SK-N-SH (cell line): ENCODE data around the gene GABRB3. TPM values are rescaled to one million over a fixed set of nuclear protein-coding genes. Genes with fewer than 3 reads are reported as not detected.

ENCODE experiments used
- CTCF ChIA-PET: fragments of 300-600, 350-600 bp; formaldehyde crosslinking; extraction: SDS; loops from one replicate; lab custom pipeline; 2021; lab: Yijun Ruan, JAX
- POLR2A ChIA-PET: fragments of 350-600 bp; sonication (Branson Sonifier 250); formaldehyde crosslinking; extraction: SDS; loops from one replicate; lab custom pipeline; 2020; ENCODE audit warnings: antibody characterized with exemption, inconsistent platforms; lab: Yijun Ruan, JAX
- DNase-seq: peaks from one replicate; pipeline ENCODE4 v3.0.0; 2012
- H2AFZ ChIP-seq: fragments of 200-600 bp; sonication (generic); 2 replicates; pipeline ENCODE4 v1.8.1; 2016; ENCODE audit warnings: antibody characterized with exemption, mild to moderate bottlenecking, low read depth
- H3F3A ChIP-seq: fragments of 200-600 bp; sonication (generic); replicated peaks from 2 replicates; pipeline ENCODE3; 2016; ENCODE audit warnings: antibody characterized with exemption, mild to moderate bottlenecking; ENCODE audit not compliant: insufficient read depth
- H3K27ac ChIP-seq, 2 experiments: fragments of 200-500 bp in 1 of 2; fragments of 200-600 bp in 1 of 2; sonication (Bioruptor generic) in 1 of 2; sonication (generic), shearing (Covaris generic) in 1 of 2; 2 replicates each; pipeline versions ENCODE4 v1.5.1 to v1.6.1; 2014 to 2016; ENCODE audit warnings: low read depth in 2 of 2, inconsistent platforms in 1 of 2, low read length in 1 of 2, mild to moderate bottlenecking in 1 of 2, mixed read lengths in 1 of 2
- H3K27me3 ChIP-seq: fragments of 200-600 bp; sonication (generic), shearing (Covaris generic); 2 replicates; pipeline ENCODE4 v1.6.1; 2016; ENCODE audit warnings: mixed run types; ENCODE audit not compliant: insufficient read depth
- H3K36me3 ChIP-seq, 2 experiments: fragments of 200-500 bp in 1 of 2; fragments of 200-600 bp in 1 of 2; sonication (Bioruptor generic) in 1 of 2; sonication (generic) in 1 of 2; replicated peaks in 1 of 2; 2 replicates each; pipeline versions ENCODE3 to v1.5.1; 2014 to 2016; ENCODE audit warnings: low read length in 1 of 2, mild to moderate bottlenecking in 1 of 2; ENCODE audit not compliant: insufficient read depth in 2 of 2, control insufficient read depth in 1 of 2
- H3K4me1 ChIP-seq, 2 experiments: fragments of 200-500 bp in 1 of 2; fragments of 200-600 bp in 1 of 2; sonication (Bioruptor generic) in 1 of 2; sonication (generic), shearing (Covaris generic) in 1 of 2; 2 replicates each; pipeline versions ENCODE4 v1.5.1 to v1.6.1; 2014 to 2016; ENCODE audit warnings: low read depth in 1 of 2, low read length in 1 of 2, mixed run types in 1 of 2; ENCODE audit not compliant: insufficient read depth in 2 of 2, control insufficient read depth in 1 of 2
- H3K4me2 ChIP-seq: fragments of 200-600 bp; sonication (generic), shearing (Covaris generic); 2 replicates; pipeline ENCODE4 v1.6.1; 2017; ENCODE audit warnings: mixed run types
- H3K4me3 ChIP-seq, 2 experiments: fragments of 200-500 bp in 1 of 2; fragments of 200-600 bp in 1 of 2; sonication (Bioruptor generic) in 1 of 2; sonication (generic), shearing (Covaris generic) in 1 of 2; 2 replicates each; pipeline versions ENCODE4 v1.5.1 to v1.8.1; 2014 to 2016; ENCODE audit warnings: low read depth in 2 of 2, inconsistent platforms in 1 of 2, low read length in 1 of 2, mild to moderate bottlenecking in 1 of 2, mixed read lengths in 1 of 2, moderate library complexity in 1 of 2
- H3K79me2 ChIP-seq: fragments of 200-600 bp; sonication (generic); 2 replicates; pipeline ENCODE4 v1.8.1; 2017; ENCODE audit warnings: mild to moderate bottlenecking; ENCODE audit not compliant: insufficient read depth
- H3K9ac ChIP-seq: fragments of 200-600 bp; sonication (generic); 2 replicates; pipeline ENCODE4 v1.6.1; 2017; ENCODE audit warnings: mixed run types
- H3K9me2 ChIP-seq: fragments of 200-600 bp; sonication (generic); 2 replicates; pipeline ENCODE4 v1.6.1; 2017; ENCODE audit warnings: mixed run types
- H3K9me3 ChIP-seq: fragments of 200-600 bp; sonication (generic); 2 replicates; pipeline ENCODE4 v1.6.1; 2017; ENCODE audit warnings: mixed run types, mild to moderate bottlenecking, moderate library complexity
- H4K20me1 ChIP-seq: fragments of 200-600 bp; sonication (generic); 2 replicates; pipeline ENCODE4 v1.6.1; 2017; ENCODE audit warnings: mild to moderate bottlenecking, mixed run types; ENCODE audit not compliant: insufficient read depth
- CHD2 ChIP-seq: fragments of 150-350 bp; IDR thresholded peaks from 2 replicates; pipeline ENCODE4 v1.6.1; 2018; ENCODE audit warnings: low read length; ENCODE audit not compliant: partially characterized antibody
- CTCF ChIP-seq: fragments of 200-600 bp; sonication (generic); IDR thresholded peaks from 2 replicates; pipeline ENCODE4 v1.6.1; 2017; ENCODE audit warnings: antibody characterized with exemption, mild to moderate bottlenecking, moderate library complexity
- EP300 ChIP-seq, 2 experiments: IDR thresholded peaks; 2 replicates each; pipeline versions ENCODE4 v1.4.0 to v1.6.1; 2012; ENCODE audit warnings: borderline replicate concordance in 1 of 2, low read depth in 1 of 2, low read length in 1 of 2
- FOXJ3 ChIP-seq: sonication (generic); formaldehyde crosslinking; IDR thresholded peaks from 2 replicates; pipeline ENCODE4 v1.5.1; 2020; ENCODE audit warnings: mild to moderate bottlenecking, missing genetic modification reagents
- JUND ChIP-seq: IDR thresholded peaks from 2 replicates; pipeline ENCODE4 v1.4.0; 2012
- MEF2A ChIP-seq: IDR thresholded peaks from 2 replicates; pipeline ENCODE4 v1.4.0; 2012; ENCODE audit warnings: low read depth, borderline replicate concordance
- MXI1 ChIP-seq: IDR thresholded peaks from 2 replicates; pipeline ENCODE4 v1.6.1; 2012; ENCODE audit warnings: mild to moderate bottlenecking, low read depth, low read length, improper control_type of control experiment
- NFIC ChIP-seq: IDR thresholded peaks from 2 replicates; pipeline ENCODE4 v1.4.0; 2012; ENCODE audit warnings: borderline replicate concordance
- NRF1 ChIP-seq: IDR thresholded peaks from 2 replicates; pipeline ENCODE4 v1.6.1; 2012; ENCODE audit warnings: low read depth, mild to moderate bottlenecking, low read length
- POLR2AphosphoS5 ChIP-seq: IDR thresholded peaks from 2 replicates; pipeline ENCODE4 v1.6.1; 2012; ENCODE audit warnings: low read depth, low read length
- RAD21 ChIP-seq: IDR thresholded peaks from 2 replicates; pipeline ENCODE4 v1.6.1; 2012; ENCODE audit warnings: mild to moderate bottlenecking, low read length
- RCOR1 ChIP-seq: fragments of 150-350 bp; IDR thresholded peaks from 2 replicates; pipeline ENCODE4 v1.6.1; 2017; ENCODE audit warnings: antibody characterized with exemption, low read length
- RFX5 ChIP-seq: IDR thresholded peaks from 2 replicates; pipeline ENCODE4 v1.6.1; 2012; ENCODE audit warnings: mild to moderate bottlenecking, improper control_type of control experiment, low read length
- SIN3A ChIP-seq: IDR thresholded peaks from 2 replicates; pipeline ENCODE4 v1.6.1; 2012; ENCODE audit warnings: low read depth, mild to moderate bottlenecking, low read length, moderate library complexity, borderline replicate concordance
- USF2 ChIP-seq: fragments of 150-350 bp; IDR thresholded peaks from 2 replicates; pipeline ENCODE4 v1.6.1; 2017; ENCODE audit warnings: antibody characterized with exemption, low read length, low read depth, borderline replicate concordance
- YY1 ChIP-seq: IDR thresholded peaks from 2 replicates; pipeline ENCODE4 v1.4.0; 2012; ENCODE audit warnings: low read depth, mild to moderate bottlenecking
- WGBS: methylation state at CpG from one replicate; pipeline ENCODE4 v1.1.6; 2017; ENCODE audit warnings: low lambda C conversion rate; 5-methylcytosine and 5-hydroxymethylcytosine counted together
- polyA plus RNA-seq, 3 experiments: library from polyadenylated mRNA; depleted of rRNA; stranded (reverse); fragments of >200 nt; gene quantifications; 2 replicates each; pipeline ENCODE4 v1.2.3, GENCODE V29; 2012
- TF ChIP-seq, protein P1 (sequence below): IDR thresholded peaks from 2 replicates; pipeline ENCODE4 v1.6.1; 2012; ENCODE audit warnings: mild to moderate bottlenecking, low read depth, low read length, moderate library complexity
- TF ChIP-seq, protein P2 (sequence below): IDR thresholded peaks from 2 replicates; pipeline ENCODE4 v1.4.0; 2012; ENCODE audit warnings: low read depth, borderline replicate concordance

Gene GABRB3
- polyA plus RNA-seq, 1 of the 3 experiments (the other 2 are of a cell fraction): 0.10 TPM

- DNase-seq: no peak
- ChIA-PET CTCF (no interaction called here), POLR2A (no interaction called here)
- no peaks in the 10 kb centered on the region for H3K36me3 ChIP-seq
- H3F3A ChIP-seq: no peaks in the 10 kb centered on the region
- H4K20me1 ChIP-seq: no peaks in the 10 kb centered on the region
- H3K4me2 ChIP-seq: no peak overlapping the region
- no peak overlapping the region for H3K27ac ChIP-seq
- H2AFZ ChIP-seq: no peak overlapping the region
- H3K9me2 ChIP-seq: no peaks in the 10 kb centered on the region
- no peak overlapping the region for H3K4me3 ChIP-seq
- no peaks in the 10 kb centered on the region for H3K79me2 ChIP-seq
- 80% methylated on average over 18 of the region's 32 CpGs for WGBS
- H3K9ac ChIP-seq: no peak overlapping the region
- H3K9me3 ChIP-seq: no peaks in the 10 kb centered on the region
- H3K4me1 ChIP-seq: peaks cover 0 to 6% of the 10 kb centered on the region in 2 experiments; a peak in 1 of 4 replicates
- no peaks in the 10 kb centered on the region for H3K27me3 ChIP-seq
- TF ChIP-seq MEF2A: no peak
- no peak for TF ChIP-seq CTCF
- TF ChIP-seq SIN3A: no peak
- TF ChIP-seq, protein P1, sequence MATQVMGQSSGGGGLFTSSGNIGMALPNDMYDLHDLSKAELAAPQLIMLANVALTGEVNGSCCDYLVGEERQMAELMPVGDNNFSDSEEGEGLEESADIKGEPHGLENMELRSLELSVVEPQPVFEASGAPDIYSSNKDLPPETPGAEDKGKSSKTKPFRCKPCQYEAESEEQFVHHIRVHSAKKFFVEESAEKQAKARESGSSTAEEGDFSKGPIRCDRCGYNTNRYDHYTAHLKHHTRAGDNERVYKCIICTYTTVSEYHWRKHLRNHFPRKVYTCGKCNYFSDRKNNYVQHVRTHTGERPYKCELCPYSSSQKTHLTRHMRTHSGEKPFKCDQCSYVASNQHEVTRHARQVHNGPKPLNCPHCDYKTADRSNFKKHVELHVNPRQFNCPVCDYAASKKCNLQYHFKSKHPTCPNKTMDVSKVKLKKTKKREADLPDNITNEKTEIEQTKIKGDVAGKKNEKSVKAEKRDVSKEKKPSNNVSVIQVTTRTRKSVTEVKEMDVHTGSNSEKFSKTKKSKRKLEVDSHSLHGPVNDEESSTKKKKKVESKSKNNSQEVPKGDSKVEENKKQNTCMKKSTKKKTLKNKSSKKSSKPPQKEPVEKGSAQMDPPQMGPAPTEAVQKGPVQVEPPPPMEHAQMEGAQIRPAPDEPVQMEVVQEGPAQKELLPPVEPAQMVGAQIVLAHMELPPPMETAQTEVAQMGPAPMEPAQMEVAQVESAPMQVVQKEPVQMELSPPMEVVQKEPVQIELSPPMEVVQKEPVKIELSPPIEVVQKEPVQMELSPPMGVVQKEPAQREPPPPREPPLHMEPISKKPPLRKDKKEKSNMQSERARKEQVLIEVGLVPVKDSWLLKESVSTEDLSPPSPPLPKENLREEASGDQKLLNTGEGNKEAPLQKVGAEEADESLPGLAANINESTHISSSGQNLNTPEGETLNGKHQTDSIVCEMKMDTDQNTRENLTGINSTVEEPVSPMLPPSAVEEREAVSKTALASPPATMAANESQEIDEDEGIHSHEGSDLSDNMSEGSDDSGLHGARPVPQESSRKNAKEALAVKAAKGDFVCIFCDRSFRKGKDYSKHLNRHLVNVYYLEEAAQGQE: no peak
- TF ChIP-seq CHD2: no peak
- no peak for TF ChIP-seq EP300 (IDR thresholded peaks at IDR 0.05; ENCODE audit: borderline replicate concordance in 1 of 2, low read depth in 1 of 2, low read length in 1 of 2)
- no peak for TF ChIP-seq USF2
- TF ChIP-seq NFIC: no peak
- no peak for TF ChIP-seq POLR2AphosphoS5
- TF ChIP-seq FOXJ3 (CRISPR knock-in tag): no peak
- TF ChIP-seq JUND: no peak
- TF ChIP-seq, protein P2, sequence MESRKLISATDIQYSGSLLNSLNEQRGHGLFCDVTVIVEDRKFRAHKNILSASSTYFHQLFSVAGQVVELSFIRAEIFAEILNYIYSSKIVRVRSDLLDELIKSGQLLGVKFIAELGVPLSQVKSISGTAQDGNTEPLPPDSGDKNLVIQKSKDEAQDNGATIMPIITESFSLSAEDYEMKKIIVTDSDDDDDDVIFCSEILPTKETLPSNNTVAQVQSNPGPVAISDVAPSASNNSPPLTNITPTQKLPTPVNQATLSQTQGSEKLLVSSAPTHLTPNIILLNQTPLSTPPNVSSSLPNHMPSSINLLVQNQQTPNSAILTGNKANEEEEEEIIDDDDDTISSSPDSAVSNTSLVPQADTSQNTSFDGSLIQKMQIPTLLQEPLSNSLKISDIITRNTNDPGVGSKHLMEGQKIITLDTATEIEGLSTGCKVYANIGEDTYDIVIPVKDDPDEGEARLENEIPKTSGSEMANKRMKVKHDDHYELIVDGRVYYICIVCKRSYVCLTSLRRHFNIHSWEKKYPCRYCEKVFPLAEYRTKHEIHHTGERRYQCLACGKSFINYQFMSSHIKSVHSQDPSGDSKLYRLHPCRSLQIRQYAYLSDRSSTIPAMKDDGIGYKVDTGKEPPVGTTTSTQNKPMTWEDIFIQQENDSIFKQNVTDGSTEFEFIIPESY: no peak
- no peak for TF ChIP-seq YY1
- no peak for TF ChIP-seq MXI1
- TF ChIP-seq RAD21: no peak
- no peak for TF ChIP-seq RFX5
- no peak for TF ChIP-seq NRF1
- no peak for TF ChIP-seq RCOR1
These were observed 102.8 kb downstream of the GABRB3 start for GRCh38 chr15:26670116-26670515.
